CD14-positive monocyte (primary cell): ENCODE data around the gene TMEM174. TPM values are rescaled to one million over a fixed set of nuclear protein-coding genes. Genes with fewer than 3 reads are reported as not detected.

Experiments used
- DNase-seq, 3 donors: peaks; one replicate each; pipeline ENCODE4 v3.0.0-alpha.2; 2011 to 2022
- H2AFZ ChIP-seq: 2 replicates; pipeline ENCODE4 v1.6.0; 2012; ENCODE audit warnings: mild to moderate bottlenecking, low read depth, low read length, inconsistent platforms; ENCODE audit not compliant: insufficient read depth, poor library complexity, severe bottlenecking
- H3K27ac ChIP-seq, 2 donors: 1 replicate in 1 of 2; 2 replicates in 1 of 2; pipeline ENCODE4 v1.5.1; 2012 to 2013; ENCODE audit warnings: low read length in 2 of 2, control low read depth in 1 of 2, inconsistent platforms in 1 of 2, low read depth in 1 of 2, mild to moderate bottlenecking in 1 of 2
- H3K27me3 ChIP-seq, 2 donors: one replicate each; pipeline versions ENCODE4 v1.6.0 to v1.6.1; 2011 to 2013; ENCODE audit warnings: low read length in 2 of 2; ENCODE audit not compliant: control insufficient read depth in 2 of 2, insufficient read depth in 2 of 2
- H3K36me3 ChIP-seq, 2 donors: replicated peaks in 1 of 2; 1 replicate in 1 of 2; 2 replicates in 1 of 2; pipeline versions ENCODE4 v1.5.1 to v1.6.1; 2012 to 2013; ENCODE audit warnings: low read length in 2 of 2, control low read depth in 1 of 2, inconsistent platforms in 1 of 2, mild to moderate bottlenecking in 1 of 2; ENCODE audit not compliant: insufficient read depth in 2 of 2, control insufficient read depth in 1 of 2
- H3K4me1 ChIP-seq, 2 donors: 1 replicate in 1 of 2; 2 replicates in 1 of 2; pipeline versions ENCODE4 v1.5.1 to v1.6.1; 2012 to 2013; ENCODE audit warnings: low read length in 2 of 2, control low read depth in 1 of 2, inconsistent platforms in 1 of 2, mild to moderate bottlenecking in 1 of 2, moderate library complexity in 1 of 2; ENCODE audit not compliant: insufficient read depth in 2 of 2, control insufficient read depth in 1 of 2
- H3K4me2 ChIP-seq: replicated peaks from 2 replicates; pipeline ENCODE3; 2012; ENCODE audit warnings: low read length, moderate library complexity, mild to moderate bottlenecking; ENCODE audit not compliant: poor library complexity, severe bottlenecking; ENCODE audit errors: extremely low read depth
- H3K4me3 ChIP-seq, 3 experiments: fragments of 200-600 bp in 1 of 3; sonication (generic) in 1 of 3; replicated peaks in 1 of 3; 1 replicate in 2 of 3; 2 replicates in 1 of 3; pipeline ENCODE4 v1.5.1; 2011 to 2013; ENCODE audit warnings: low read length in 3 of 3, mild to moderate bottlenecking in 3 of 3, control low read depth in 2 of 3, low read depth in 2 of 3, inconsistent platforms in 1 of 3, moderate library complexity in 1 of 3
- H3K79me2 ChIP-seq: 2 replicates; pipeline ENCODE4 v1.6.0; 2012; ENCODE audit warnings: mild to moderate bottlenecking, control low read depth, inconsistent platforms, low read length, moderate library complexity; ENCODE audit not compliant: insufficient read depth
- H3K9ac ChIP-seq: 2 replicates; pipeline ENCODE4 v1.6.0; 2017; ENCODE audit warnings: low read length, mild to moderate bottlenecking; ENCODE audit not compliant: insufficient read depth, poor library complexity, severe bottlenecking
- H3K9me3 ChIP-seq, 2 donors: replicated peaks in 1 of 2; 1 replicate in 1 of 2; 2 replicates in 1 of 2; pipeline versions ENCODE4 v1.5.1 to v1.6.1; 2012 to 2013; ENCODE audit warnings: low read length in 2 of 2, control low read depth in 1 of 2; ENCODE audit not compliant: control insufficient read depth in 1 of 2, insufficient read depth in 1 of 2
- H4K20me1 ChIP-seq: 2 replicates; pipeline ENCODE4 v1.6.0; 2012; ENCODE audit warnings: mild to moderate bottlenecking, low read length, control low read depth, moderate library complexity; ENCODE audit not compliant: insufficient read depth
- H3K27ac Mint-ChIP-seq, 7 donors: one replicate each; pipeline ENCODE4 v1.8.0; 2020; ENCODE audit warnings: mild to moderate bottlenecking in 7 of 7, mixed read lengths in 7 of 7, moderate library complexity in 6 of 7, inconsistent platforms in 2 of 7
- H3K27me3 Mint-ChIP-seq, 3 donors: one replicate each; pipeline ENCODE4 v1.8.0; 2021 to 2022; ENCODE audit warnings: low read depth in 3 of 3, mild to moderate bottlenecking in 3 of 3, mixed read lengths in 3 of 3, moderate library complexity in 3 of 3, inconsistent platforms in 1 of 3
- H3K36me3 Mint-ChIP-seq, 2 donors: one replicate each; pipeline ENCODE4 v1.8.0; 2020; ENCODE audit warnings: mixed read lengths in 2 of 2, inconsistent platforms in 1 of 2, mild to moderate bottlenecking in 1 of 2
- H3K4me1 Mint-ChIP-seq: one replicate; pipeline ENCODE4 v1.8.0; 2020; ENCODE audit warnings: mild to moderate bottlenecking, mixed read lengths
- H3K4me3 Mint-ChIP-seq, 2 donors: one replicate each; pipeline ENCODE4 v1.8.0; 2020; ENCODE audit warnings: mild to moderate bottlenecking in 2 of 2, mixed read lengths in 2 of 2, moderate library complexity in 1 of 2
- H3K9me3 Mint-ChIP-seq, 7 donors: one replicate each; pipeline ENCODE4 v1.8.0; 2020 to 2022; ENCODE audit warnings: mixed read lengths in 7 of 7, mild to moderate bottlenecking in 6 of 7, moderate library complexity in 6 of 7, inconsistent platforms in 2 of 7
- WGBS: methylation state at CpG from one replicate; pipeline ENCODE4 v1.1.5; 2013; ENCODE audit warnings: missing lambda C conversion rate; ENCODE audit not compliant: insufficient coverage; 5-methylcytosine and 5-hydroxymethylcytosine counted together
- intact Hi-C, 2 donors: fragments of 100-400 bp; cut with micrococcal nuclease; formaldehyde crosslinking; loops; one replicate each; pipeline versions ENCODE4 v1.15.0 to v1.15.1; 2023
- polyA plus RNA-seq, 3 donors: library from polyadenylated mRNA; depleted of rRNA in 1 of 3; unstranded in 2 of 3; stranded (reverse) in 1 of 3; fragments of 300-500 nt in 2 of 3; fragments of >200 nt in 1 of 3; fragmentation: Illumina TruSeq in 2 of 3; gene quantifications; 1 replicate in 2 of 3; 2 replicates in 1 of 3; pipeline ENCODE4 v1.2.3, GENCODE V29; 2012 to 2021
- TF ChIP-seq, protein P1 (sequence below): fragments of 200-600 bp; IDR thresholded peaks from one replicate; pipeline ENCODE4 v1.8.0; 2022; ENCODE audit warnings: antibody characterized with exemption, mild to moderate bottlenecking

Gene TMEM174
- polyA plus RNA-seq, 3 donors: not detected

DNA sequence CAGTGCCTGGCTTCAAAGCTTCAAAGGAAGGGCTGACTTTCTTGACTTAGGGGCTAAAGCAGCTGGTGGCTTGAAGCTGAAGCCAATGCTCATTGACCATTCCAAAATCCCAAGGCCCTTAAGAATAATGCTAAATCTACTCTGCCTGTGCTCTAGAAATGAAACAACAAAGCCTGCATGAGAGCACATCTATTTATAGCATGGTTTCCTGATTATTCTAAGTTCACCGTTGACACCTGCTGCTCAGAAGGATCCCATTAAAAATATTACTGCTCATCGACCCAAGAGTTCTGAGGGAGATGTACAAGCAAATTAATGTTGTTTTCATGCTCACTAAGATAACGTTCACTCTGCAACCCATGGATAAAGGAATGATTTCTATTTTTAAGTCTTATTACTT is 6.7 kb downstream of the TMEM174 start:
- WGBS: no CpG with 5 or more reads among the region's 3 CpGs
- H3K27ac Mint-ChIP-seq: no peak overlapping the region
- peaks cover 64 to 84% (median 69%) of the 10 kb centered on the region in 3 donors for H3K27me3 Mint-ChIP-seq
- no peak overlapping the region for H3K27ac ChIP-seq
- intact Hi-C loops: no loop called here
- no peak overlapping the region for H3K4me2 ChIP-seq
- no peaks in the 10 kb centered on the region for H3K4me1 ChIP-seq
- peak overlapping the region in 1 of 2 donors; percentile 5 for H3K4me3 Mint-ChIP-seq
- TF ChIP-seq, protein P1, sequence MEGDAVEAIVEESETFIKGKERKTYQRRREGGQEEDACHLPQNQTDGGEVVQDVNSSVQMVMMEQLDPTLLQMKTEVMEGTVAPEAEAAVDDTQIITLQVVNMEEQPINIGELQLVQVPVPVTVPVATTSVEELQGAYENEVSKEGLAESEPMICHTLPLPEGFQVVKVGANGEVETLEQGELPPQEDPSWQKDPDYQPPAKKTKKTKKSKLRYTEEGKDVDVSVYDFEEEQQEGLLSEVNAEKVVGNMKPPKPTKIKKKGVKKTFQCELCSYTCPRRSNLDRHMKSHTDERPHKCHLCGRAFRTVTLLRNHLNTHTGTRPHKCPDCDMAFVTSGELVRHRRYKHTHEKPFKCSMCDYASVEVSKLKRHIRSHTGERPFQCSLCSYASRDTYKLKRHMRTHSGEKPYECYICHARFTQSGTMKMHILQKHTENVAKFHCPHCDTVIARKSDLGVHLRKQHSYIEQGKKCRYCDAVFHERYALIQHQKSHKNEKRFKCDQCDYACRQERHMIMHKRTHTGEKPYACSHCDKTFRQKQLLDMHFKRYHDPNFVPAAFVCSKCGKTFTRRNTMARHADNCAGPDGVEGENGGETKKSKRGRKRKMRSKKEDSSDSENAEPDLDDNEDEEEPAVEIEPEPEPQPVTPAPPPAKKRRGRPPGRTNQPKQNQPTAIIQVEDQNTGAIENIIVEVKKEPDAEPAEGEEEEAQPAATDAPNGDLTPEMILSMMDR: no peak
- H3K9ac ChIP-seq: no peak overlapping the region
- H4K20me1 ChIP-seq: no peaks in the 10 kb centered on the region
- H3K4me1 Mint-ChIP-seq: no peaks in the 10 kb centered on the region
- no peaks in the 10 kb centered on the region for H3K36me3 Mint-ChIP-seq
- H3K9me3 Mint-ChIP-seq: peaks cover 3 to 9% (median 6%) of the 10 kb centered on the region in 7 donors
- no peak overlapping the region for H3K4me3 ChIP-seq
- no peak overlapping the region for H2AFZ ChIP-seq
- no peaks in the 10 kb centered on the region for H3K36me3 ChIP-seq
- no peak for DNase-seq
- no peaks in the 10 kb centered on the region for H3K79me2 ChIP-seq
- peaks cover 61 to 93% of the 10 kb centered on the region in 2 donors for H3K27me3 ChIP-seq
- peaks cover 4% of the 10 kb centered on the region in 2 donors for H3K9me3 ChIP-seq

DNA sequence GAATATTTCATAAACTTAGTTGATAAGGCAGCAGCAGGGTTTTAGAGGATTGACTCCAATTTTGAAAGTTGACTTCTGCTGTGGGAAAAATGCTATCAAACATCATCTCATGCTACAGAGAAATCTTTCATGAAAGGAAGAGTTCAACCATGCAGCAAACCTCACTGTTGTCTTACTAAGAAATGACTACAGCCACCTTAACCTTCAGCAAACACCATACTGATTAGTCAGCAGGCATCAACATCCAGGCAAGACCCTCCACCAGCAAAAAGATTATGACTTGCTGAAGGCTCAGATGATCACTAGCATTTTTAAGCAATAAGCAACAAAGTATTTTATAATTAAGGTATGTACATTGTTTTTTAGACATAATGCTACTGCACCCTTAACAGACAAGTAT is 7.6 kb downstream of the TMEM174 start:
- H2AFZ ChIP-seq: no peak overlapping the region
- no peaks in the 10 kb centered on the region for H3K4me1 ChIP-seq
- peaks cover 56 to 87% of the 10 kb centered on the region in 2 donors for H3K27me3 ChIP-seq
- H3K27ac ChIP-seq: no peak overlapping the region
- no peak overlapping the region for H3K9ac ChIP-seq
- Mint-ChIP-seq H3K9me3 (peaks cover 4 to 14% (median 9%) of the 10 kb centered on the region in 7 donors), H3K4me1 (no peaks in the 10 kb centered on the region), H3K27me3 (peaks cover 62 to 81% (median 66%) of the 10 kb centered on the region in 3 donors), H3K4me3 (no peak overlapping the region), H3K27ac (no peak overlapping the region), H3K36me3 (no peaks in the 10 kb centered on the region)
- TF ChIP-seq, protein P1: no peak
- intact Hi-C loops: no loop called here
- H3K4me3 ChIP-seq: no peak overlapping the region
- H3K79me2 ChIP-seq: no peaks in the 10 kb centered on the region
- no peaks in the 10 kb centered on the region for H3K36me3 ChIP-seq
- peaks cover 4 to 6% of the 10 kb centered on the region in 2 donors for H3K9me3 ChIP-seq
- no peak overlapping the region for H3K4me2 ChIP-seq
- DNase-seq: no peak
- no peaks in the 10 kb centered on the region for H4K20me1 ChIP-seq
